ENCODE measurements around the gene DTWD2.
"Not testable (repeated sequence)": the region's sequence is repeated elsewhere in the genome, so short reads cannot be mapped to it uniquely, and the experiment has no call there.

DTWD2 gene

DNA sequence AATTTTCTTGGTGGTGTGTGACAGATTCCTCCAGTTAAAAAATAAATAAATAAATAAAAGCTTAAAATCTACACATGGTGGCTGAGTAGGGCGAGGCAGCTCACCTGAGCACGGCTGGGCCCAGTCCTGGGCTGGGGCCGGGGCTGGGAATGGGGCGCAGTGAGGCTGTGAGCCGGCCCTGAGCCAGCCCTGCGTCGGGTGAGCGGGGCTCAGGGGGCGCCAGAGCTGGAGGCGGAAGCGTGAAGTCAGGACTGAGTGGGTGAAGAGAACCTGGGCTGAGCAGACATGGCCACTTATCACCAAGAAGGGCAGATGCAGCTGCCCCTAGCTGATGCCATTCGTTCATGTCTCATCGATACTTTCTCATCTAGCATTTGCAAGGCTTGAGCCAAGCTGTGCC is 22.8 kb upstream of the DTWD2 start:
- Histone ChIP-seq H3K9me2 (replicated peaks; ENCODE audit: control insufficient read depth, low read length) (no peaks in the 10 kb centered on the region), H3K4me1 (ENCODE audit: control insufficient read depth, low read length) (peaks cover 10% of the 10 kb centered on the region), H3K4me3 (ENCODE audit: low read length) (no peak overlapping the region), H3K9me3 (ENCODE audit: control insufficient read depth, insufficient read depth, low read length) (no peaks in the 10 kb centered on the region), H3F3A (ENCODE audit: control insufficient read depth, insufficient read depth) (peaks cover 7% of the 10 kb centered on the region), H3K4me2 (ENCODE audit: low read length) (no peak overlapping the region), H4K20me1 (ENCODE audit: control insufficient read depth, insufficient read depth, low read depth, low read length) (no peaks in the 10 kb centered on the region), H3K79me2 (ENCODE audit: control insufficient read depth, low read length) (no peaks in the 10 kb centered on the region), H3K27ac (ENCODE audit: low read depth, low read length) (no peak overlapping the region), H3K36me3 (ENCODE audit: control insufficient read depth, low read length) (no peaks in the 10 kb centered on the region), H3K27me3 (ENCODE audit: control insufficient read depth, low read length) (no peaks in the 10 kb centered on the region)
- no peak for TF ChIP-seq EZH2phosphoT487 (IDR thresholded peaks at IDR 0.05; ENCODE audit: borderline replicate concordance, low read length)
- TF ChIP-seq, protein P1, sequence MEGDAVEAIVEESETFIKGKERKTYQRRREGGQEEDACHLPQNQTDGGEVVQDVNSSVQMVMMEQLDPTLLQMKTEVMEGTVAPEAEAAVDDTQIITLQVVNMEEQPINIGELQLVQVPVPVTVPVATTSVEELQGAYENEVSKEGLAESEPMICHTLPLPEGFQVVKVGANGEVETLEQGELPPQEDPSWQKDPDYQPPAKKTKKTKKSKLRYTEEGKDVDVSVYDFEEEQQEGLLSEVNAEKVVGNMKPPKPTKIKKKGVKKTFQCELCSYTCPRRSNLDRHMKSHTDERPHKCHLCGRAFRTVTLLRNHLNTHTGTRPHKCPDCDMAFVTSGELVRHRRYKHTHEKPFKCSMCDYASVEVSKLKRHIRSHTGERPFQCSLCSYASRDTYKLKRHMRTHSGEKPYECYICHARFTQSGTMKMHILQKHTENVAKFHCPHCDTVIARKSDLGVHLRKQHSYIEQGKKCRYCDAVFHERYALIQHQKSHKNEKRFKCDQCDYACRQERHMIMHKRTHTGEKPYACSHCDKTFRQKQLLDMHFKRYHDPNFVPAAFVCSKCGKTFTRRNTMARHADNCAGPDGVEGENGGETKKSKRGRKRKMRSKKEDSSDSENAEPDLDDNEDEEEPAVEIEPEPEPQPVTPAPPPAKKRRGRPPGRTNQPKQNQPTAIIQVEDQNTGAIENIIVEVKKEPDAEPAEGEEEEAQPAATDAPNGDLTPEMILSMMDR (IDR thresholded peaks at IDR 0.05; ENCODE audit: low read depth, low read length, poor library complexity, severe bottlenecking), result no peak

DNA sequence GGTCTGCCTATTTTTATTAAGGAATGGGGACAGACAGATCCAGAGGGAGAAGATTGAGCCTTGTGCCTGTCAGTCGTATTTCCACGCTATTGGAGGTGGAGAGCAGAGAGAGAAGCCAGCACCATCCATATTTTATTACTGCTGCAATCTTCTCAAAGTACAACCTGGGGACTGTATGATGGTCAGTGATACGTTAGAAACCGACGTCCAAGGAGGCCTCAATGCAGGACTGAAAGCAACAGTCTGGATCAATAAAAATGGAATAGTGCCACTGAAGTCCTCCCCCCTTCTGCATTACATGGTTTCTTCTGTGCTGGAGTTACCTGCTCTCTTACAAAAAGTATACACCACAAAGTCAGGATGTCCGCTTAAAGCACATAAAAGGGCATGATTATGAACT is 21.9 kb upstream of the DTWD2 start:
- Histone ChIP-seq H3K4me2 (ENCODE audit: low read length) (no peak overlapping the region), H3K36me3 (ENCODE audit: control insufficient read depth, low read length) (no peaks in the 10 kb centered on the region), H3K9me3 (ENCODE audit: control insufficient read depth, insufficient read depth, low read length) (no peaks in the 10 kb centered on the region), H3K9me2 (replicated peaks; ENCODE audit: control insufficient read depth, low read length) (no peaks in the 10 kb centered on the region), H3K4me1 (ENCODE audit: control insufficient read depth, low read length) (peaks cover under 1% of the 10 kb centered on the region), H3K79me2 (ENCODE audit: control insufficient read depth, low read length) (no peaks in the 10 kb centered on the region), H3F3A (ENCODE audit: control insufficient read depth, insufficient read depth) (no peaks in the 10 kb centered on the region), H3K4me3 (ENCODE audit: low read length) (no peak overlapping the region), H3K27ac (ENCODE audit: low read depth, low read length) (no peak overlapping the region), H4K20me1 (ENCODE audit: control insufficient read depth, insufficient read depth, low read depth, low read length) (no peaks in the 10 kb centered on the region), H3K27me3 (ENCODE audit: control insufficient read depth, low read length) (no peaks in the 10 kb centered on the region)
- TF ChIP-seq, protein P1 (IDR thresholded peaks at IDR 0.05; ENCODE audit: low read depth, low read length, poor library complexity, severe bottlenecking), result no peak
- TF ChIP-seq EZH2phosphoT487 (IDR thresholded peaks at IDR 0.05; ENCODE audit: borderline replicate concordance, low read length), result no peak

DNA sequence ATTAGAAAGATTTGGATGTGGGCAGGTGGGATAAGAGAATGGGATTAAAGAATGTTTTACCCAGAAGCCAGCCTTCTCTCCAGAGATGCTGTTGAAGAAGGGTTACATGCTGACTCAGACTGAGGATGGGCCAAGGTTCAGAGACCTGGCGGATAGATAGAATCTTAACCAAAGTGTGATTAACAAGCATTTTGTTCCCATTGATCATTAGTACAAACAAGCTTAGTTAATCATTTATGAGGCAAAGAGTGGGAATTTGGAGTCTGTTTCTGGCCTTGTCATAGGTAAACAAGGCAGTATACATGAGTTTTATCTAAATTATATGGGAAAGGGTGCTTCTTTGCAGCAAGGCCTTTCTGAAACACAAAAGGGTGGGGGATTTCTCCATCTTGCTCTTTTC is 20.8 kb upstream of the DTWD2 start:
- no peak for TF ChIP-seq EZH2phosphoT487 (IDR thresholded peaks at IDR 0.05; ENCODE audit: borderline replicate concordance, low read length)
- Histone ChIP-seq H3K27ac (ENCODE audit: low read depth, low read length) (no peak overlapping the region), H3K4me3 (ENCODE audit: low read length) (no peak overlapping the region), H3F3A (ENCODE audit: control insufficient read depth, insufficient read depth) (no peaks in the 10 kb centered on the region), H3K27me3 (ENCODE audit: control insufficient read depth, low read length) (no peaks in the 10 kb centered on the region), H3K4me1 (ENCODE audit: control insufficient read depth, low read length) (no peaks in the 10 kb centered on the region), H3K36me3 (ENCODE audit: control insufficient read depth, low read length) (no peaks in the 10 kb centered on the region), H3K79me2 (ENCODE audit: control insufficient read depth, low read length) (no peaks in the 10 kb centered on the region), H3K9me2 (replicated peaks; ENCODE audit: control insufficient read depth, low read length) (no peaks in the 10 kb centered on the region), H4K20me1 (ENCODE audit: control insufficient read depth, insufficient read depth, low read depth, low read length) (no peaks in the 10 kb centered on the region), H3K4me2 (ENCODE audit: low read length) (no peak overlapping the region), H3K9me3 (ENCODE audit: control insufficient read depth, insufficient read depth, low read length) (no peaks in the 10 kb centered on the region)

DNA sequence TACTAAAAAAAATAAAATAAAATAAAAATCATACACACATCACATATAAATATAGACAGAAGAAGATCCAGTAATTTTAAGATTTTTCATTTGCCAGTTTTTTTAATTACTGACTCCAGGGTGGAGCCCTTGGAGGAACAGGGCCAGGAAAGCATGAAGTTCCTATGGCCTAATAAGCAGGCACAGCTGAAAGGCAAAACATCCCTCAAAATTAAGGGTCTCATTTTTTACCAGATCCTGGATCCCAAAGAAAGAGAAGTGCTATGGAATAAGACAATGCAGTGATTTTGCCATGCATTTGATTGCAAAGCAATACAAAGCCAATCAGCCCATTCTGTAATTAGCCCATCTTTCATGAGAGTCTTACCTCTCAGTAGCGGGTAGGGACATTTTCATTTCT is 11.3 kb upstream of the DTWD2 start:
- Histone ChIP-seq H3K4me3 (ENCODE audit: low read length) (no peak overlapping the region), H4K20me1 (ENCODE audit: control insufficient read depth, insufficient read depth, low read depth, low read length) (no peaks in the 10 kb centered on the region), H3K4me1 (ENCODE audit: control insufficient read depth, low read length) (no peaks in the 10 kb centered on the region), H3K27me3 (ENCODE audit: control insufficient read depth, low read length) (no peaks in the 10 kb centered on the region), H3K9me3 (ENCODE audit: control insufficient read depth, insufficient read depth, low read length) (peaks cover 22% of the 10 kb centered on the region), H3K36me3 (ENCODE audit: control insufficient read depth, low read length) (no peaks in the 10 kb centered on the region), H3K4me2 (ENCODE audit: low read length) (no peak overlapping the region), H3K79me2 (ENCODE audit: control insufficient read depth, low read length) (no peaks in the 10 kb centered on the region), H3F3A (ENCODE audit: control insufficient read depth, insufficient read depth) (no peaks in the 10 kb centered on the region), H3K27ac (ENCODE audit: low read depth, low read length) (no peak overlapping the region), H3K9me2 (replicated peaks; ENCODE audit: control insufficient read depth, low read length) (no peaks in the 10 kb centered on the region)
- TF ChIP-seq, protein P1 (IDR thresholded peaks at IDR 0.05; ENCODE audit: low read depth, low read length, poor library complexity, severe bottlenecking), result no peak
- TF ChIP-seq EZH2phosphoT487 (IDR thresholded peaks at IDR 0.05; ENCODE audit: borderline replicate concordance, low read length), result no peak

DNA sequence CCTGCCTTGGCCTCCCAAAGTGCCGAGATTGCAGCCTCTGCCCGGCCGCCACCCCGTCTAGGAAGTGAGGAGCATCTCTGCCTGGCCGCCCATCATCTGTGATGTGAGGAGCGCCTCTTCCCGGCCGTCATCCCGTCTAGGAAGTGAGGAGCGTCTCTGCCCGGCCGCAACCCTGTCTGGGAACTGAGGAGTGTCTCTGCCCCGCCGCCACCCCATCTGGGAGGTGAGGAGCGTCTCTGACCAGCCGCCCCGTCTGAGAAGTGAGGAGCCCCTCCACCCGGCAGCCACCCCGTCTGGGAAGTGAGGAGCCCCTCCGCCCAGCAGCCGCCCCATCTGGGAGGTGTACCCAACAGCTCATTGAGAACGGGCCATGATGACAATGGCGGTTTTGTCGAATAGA is 10.5 kb upstream of the DTWD2 start:
- not testable (repeated sequence) for H3K79me2 ChIP-seq (ENCODE audit: control insufficient read depth, low read length); H4K20me1 ChIP-seq (ENCODE audit: control insufficient read depth, insufficient read depth, low read depth, low read length); H3K27me3 ChIP-seq (ENCODE audit: control insufficient read depth, low read length); H3K27ac ChIP-seq (ENCODE audit: low read depth, low read length); H3K36me3 ChIP-seq (ENCODE audit: control insufficient read depth, low read length); H3K4me2 ChIP-seq (ENCODE audit: low read length); H3K4me3 ChIP-seq (ENCODE audit: low read length); H3F3A ChIP-seq (ENCODE audit: control insufficient read depth, insufficient read depth); H3K4me1 ChIP-seq (ENCODE audit: control insufficient read depth, low read length); H3K9me2 ChIP-seq (replicated peaks; ENCODE audit: control insufficient read depth, low read length)
- peaks cover 23% of the 10 kb centered on the region for H3K9me3 ChIP-seq (ENCODE audit: control insufficient read depth, insufficient read depth, low read length)

Measured in DOHH2 (cell line).